Ishikawa (cell line): ENCODE results near the gene TUBA1A.

Experiments used
- CEBPB ChIP-seq: IDR thresholded peaks from 2 replicates; pipeline ENCODE4 v1.6.1; 2012
- CREB1 ChIP-seq: IDR thresholded peaks from 2 replicates; pipeline ENCODE4 v1.6.1; 2012; ENCODE audit warnings: low read depth
- EGR1 ChIP-seq: IDR thresholded peaks from 2 replicates; pipeline ENCODE4 v1.6.1; 2012
- EP300 ChIP-seq: IDR thresholded peaks from 2 replicates; pipeline ENCODE4 v1.6.1; 2012; ENCODE audit warnings: borderline replicate concordance
- FOXM1 ChIP-seq: IDR thresholded peaks from 2 replicates; pipeline ENCODE4 v1.6.1; 2012; ENCODE audit warnings: low read depth, borderline replicate concordance
- MAX ChIP-seq: IDR thresholded peaks from 2 replicates; pipeline ENCODE4 v1.6.1; 2012
- NFIC ChIP-seq: IDR thresholded peaks from 2 replicates; pipeline ENCODE4 v1.6.1; 2012
- RAD21 ChIP-seq: IDR thresholded peaks from 2 replicates; pipeline ENCODE4 v1.6.1; 2012; ENCODE audit warnings: low read depth
- REST ChIP-seq: IDR thresholded peaks from 2 replicates; pipeline ENCODE4 v1.6.1; 2012; ENCODE audit warnings: low read depth, mild to moderate bottlenecking
- TAF1 ChIP-seq: IDR thresholded peaks from 2 replicates; pipeline ENCODE4 v1.6.1; 2012; ENCODE audit warnings: low read depth, mild to moderate bottlenecking
- TCF12 ChIP-seq: IDR thresholded peaks from 2 replicates; pipeline ENCODE4 v1.6.1; 2012; ENCODE audit warnings: low read depth
- TEAD4 ChIP-seq: IDR thresholded peaks from 2 replicates; pipeline ENCODE4 v1.6.1; 2012
- YY1 ChIP-seq: IDR thresholded peaks from 2 replicates; pipeline ENCODE4 v1.6.1; 2012; ENCODE audit warnings: low read depth
- ZBTB7A ChIP-seq: IDR thresholded peaks from 2 replicates; pipeline ENCODE4 v1.6.1; 2012; ENCODE audit warnings: low read depth
- TF ChIP-seq, protein P1 (sequence below): IDR thresholded peaks from 2 replicates; pipeline ENCODE4 v1.6.1; 2012

TUBA1A gene

DNA sequence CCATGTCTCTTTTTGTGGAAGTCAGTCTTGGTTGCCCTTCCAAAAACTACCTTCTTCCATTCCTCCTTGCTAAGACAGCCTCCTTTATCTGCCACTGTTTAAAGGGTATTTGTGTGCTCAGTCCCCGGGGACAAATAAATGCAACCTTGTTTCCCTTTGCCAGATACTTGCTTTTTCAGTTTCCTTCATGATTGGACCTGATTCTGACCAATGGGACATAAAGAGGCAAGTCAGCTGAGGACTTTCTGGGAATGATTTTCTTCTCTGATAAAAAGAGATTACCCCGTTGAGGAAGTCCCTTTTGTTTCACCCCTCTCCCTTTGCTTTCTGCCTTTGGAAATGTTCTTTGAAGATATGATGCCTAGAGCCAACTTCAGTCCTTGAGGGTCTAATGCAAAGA lies 50.3 kb downstream of the TUBA1A start:
- TF ChIP-seq MAX, result no peak
- no peak for TF ChIP-seq RAD21
- TF ChIP-seq, protein P1, sequence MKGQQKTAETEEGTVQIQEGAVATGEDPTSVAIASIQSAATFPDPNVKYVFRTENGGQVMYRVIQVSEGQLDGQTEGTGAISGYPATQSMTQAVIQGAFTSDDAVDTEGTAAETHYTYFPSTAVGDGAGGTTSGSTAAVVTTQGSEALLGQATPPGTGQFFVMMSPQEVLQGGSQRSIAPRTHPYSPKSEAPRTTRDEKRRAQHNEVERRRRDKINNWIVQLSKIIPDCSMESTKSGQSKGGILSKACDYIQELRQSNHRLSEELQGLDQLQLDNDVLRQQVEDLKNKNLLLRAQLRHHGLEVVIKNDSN, result no peak
- no peak for TF ChIP-seq CEBPB
- TF ChIP-seq EGR1, result no peak
- TF ChIP-seq REST, result no peak
- TF ChIP-seq TEAD4, result no peak
- no peak for TF ChIP-seq EP300
- TF ChIP-seq ZBTB7A, result no peak
- no peak for TF ChIP-seq FOXM1
- no peak for TF ChIP-seq TCF12
- no peak for TF ChIP-seq NFIC
- no peak for TF ChIP-seq TAF1
- TF ChIP-seq CREB1, result no peak
- no peak for TF ChIP-seq YY1

DNA sequence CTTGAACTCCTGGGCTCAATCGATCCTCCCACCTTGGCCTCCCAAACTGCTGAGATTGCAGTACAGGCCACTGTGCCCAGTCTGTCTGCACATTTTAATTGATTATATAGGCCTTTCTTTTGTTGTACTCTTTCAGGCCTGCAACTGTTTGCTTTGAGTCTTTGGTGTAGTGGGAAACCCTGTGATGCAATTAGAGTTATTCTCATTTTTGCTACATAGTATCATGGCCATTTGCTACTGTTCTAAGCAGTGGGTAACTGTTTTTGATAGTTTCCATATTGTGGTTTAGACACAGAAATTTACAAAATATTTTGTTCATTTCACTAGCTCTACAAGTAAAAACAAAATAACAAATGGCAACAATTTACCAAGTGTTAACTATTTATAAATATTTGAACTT lies 51.4 kb downstream of the TUBA1A start:
- TF ChIP-seq TAF1 (no peak), TCF12 (no peak), CREB1 (no peak), FOXM1 (no peak), TEAD4 (no peak), MAX (no peak), ZBTB7A (no peak), CEBPB (no peak), EP300 (no peak)
